Coronary artery (tissue), 2 donors: ENCODE measurements around the gene NECTIN2.
"Not testable (repeated sequence)": the region's sequence is repeated elsewhere in the genome, so short reads cannot be mapped to it uniquely, and the experiment has no call there.

Source experiments
- DNase-seq: peaks from one replicate; pipeline ENCODE4 v3.0.0-alpha.2; 2017; ENCODE audit warnings: low spot score
- H3K27ac ChIP-seq, 2 donors: fragments of 200-600 bp; sonication (generic); one replicate each; pipeline ENCODE4 v1.5.1; 2016 to 2019
- H3K4me3 ChIP-seq: fragments of 200-600 bp; sonication (generic); 2 replicates; pipeline ENCODE4 v1.5.1; 2016; ENCODE audit warnings: mild to moderate bottlenecking, moderate library complexity
- CTCF ChIP-seq: fragments of 200-600 bp; sonication (generic); IDR thresholded peaks from one replicate; pipeline ENCODE4 v1.5.1; 2019; ENCODE audit warnings: antibody characterized with exemption

NECTIN2 gene

GRCh38 chr19:44878120-44878865 is 32.2 kb downstream of the NECTIN2 start:
- no peak overlapping the region for H3K27ac ChIP-seq
- no peak for DNase-seq
- TF ChIP-seq CTCF: no peak

GRCh38 chr19:44879309-44880065 is 33.4 kb downstream of the NECTIN2 start:
- Histone ChIP-seq H3K4me3 (no peak overlapping the region), H3K27ac (no peak overlapping the region)
- DNase-seq: no peak
- no peak for TF ChIP-seq CTCF

More at GRCh38 chr19:44878120-44878865, 32.2 kb downstream of the NECTIN2 start:
- H3K4me3 ChIP-seq: no peak overlapping the region

- TF ChIP-seq CTCF: no peak
- no peak overlapping the region for H3K27ac ChIP-seq
- DNase-seq: no peak
- no peak overlapping the region for H3K4me3 ChIP-seq
Measured at GRCh38 chr19:44882063-44882462, 36.0 kb downstream of the NECTIN2 start.

- DNase-seq, H3K4me3 ChIP-seq, H3K27ac ChIP-seq: not testable (repeated sequence)
Measured at GRCh38 chr19:44882619-44883397, 36.7 kb downstream of the NECTIN2 start.

- peak overlapping the region in 1 of 2 donors; percentile 6 for H3K27ac ChIP-seq
- H3K4me3 ChIP-seq: no peak overlapping the region
- TF ChIP-seq CTCF: no peak
- DNase-seq: no peak
Measured at GRCh38 chr19:44883922-44884321, 37.8 kb downstream of the NECTIN2 start.

- Histone ChIP-seq H3K4me3 (no peak overlapping the region), H3K27ac (no peak overlapping the region)
- no peak for DNase-seq
- TF ChIP-seq CTCF: no peak
Measured at GRCh38 chr19:44884566-44884965, 38.5 kb downstream of the NECTIN2 start.

- Histone ChIP-seq H3K27ac (no peak overlapping the region), H3K4me3 (no peak overlapping the region)
- no peak for DNase-seq
- TF ChIP-seq CTCF: no peak
Measured at GRCh38 chr19:44886141-44886540, 40.0 kb downstream of the NECTIN2 start.
